GM12801 (cell line): ENCODE results near the gene CACNA1C.

Source experiments
- CTCF ChIP-seq: IDR thresholded peaks from one replicate; pipeline ENCODE4 v1.5.1; 2011; ENCODE audit warnings: control low read depth; ENCODE audit not compliant: insufficient read length; ENCODE audit errors: extremely low read depth

Gene CACNA1C

GRCh38 chr12:2618291-2618995 is 565.7 kb downstream of the CACNA1C start:
- TF ChIP-seq CTCF: no peak

- no peak for TF ChIP-seq CTCF
These were observed 566.3 kb downstream of the CACNA1C start for GRCh38 chr12:2619136-2619535.

GRCh38 chr12:2622460-2622859 is 569.7 kb downstream of the CACNA1C start:
- TF ChIP-seq CTCF: no peak

GRCh38 chr12:2623472-2623871 is 570.7 kb downstream of the CACNA1C start:
- TF ChIP-seq CTCF: no peak

- TF ChIP-seq CTCF: no peak
These were observed 571.9 kb downstream of the CACNA1C start for GRCh38 chr12:2624543-2625288.

- TF ChIP-seq CTCF: no peak
These were observed 572.5 kb downstream of the CACNA1C start for GRCh38 chr12:2625289-2625612.

GRCh38 chr12:2627076-2627834 is 574.5 kb downstream of the CACNA1C start:
- TF ChIP-seq CTCF: no peak
